Endodermal cell (in vitro differentiated cells): ENCODE measurements around the gene CROCC2. TPM values are rescaled to one million over a fixed set of nuclear protein-coding genes. Genes with fewer than 3 reads are reported as not detected.

Experiments
- DNase-seq: peaks from one replicate; pipeline ENCODE4 v3.0.0-alpha.2; 2017
- H3K27ac ChIP-seq: 2 replicates; pipeline ENCODE4 v1.5.1; 2013; ENCODE audit warnings: mild to moderate bottlenecking, low read depth, low read length, moderate library complexity
- H3K27me3 ChIP-seq: 2 replicates; pipeline ENCODE4 v1.6.1; 2013; ENCODE audit warnings: mild to moderate bottlenecking, low read length, moderate library complexity; ENCODE audit not compliant: insufficient read depth, control insufficient read depth, poor library complexity, severe bottlenecking
- H3K36me3 ChIP-seq: 2 replicates; pipeline ENCODE4 v1.7.0; 2013; ENCODE audit warnings: mild to moderate bottlenecking, low read length, moderate library complexity; ENCODE audit not compliant: control insufficient read depth, insufficient read depth
- H3K4me1 ChIP-seq: one replicate; pipeline ENCODE4 v1.7.0; 2013; ENCODE audit warnings: low read length; ENCODE audit not compliant: control insufficient read depth, insufficient read depth
- H3K4me3 ChIP-seq: 2 replicates; pipeline ENCODE4 v1.5.1; 2013; ENCODE audit warnings: mild to moderate bottlenecking, low read length, moderate library complexity
- H3K9ac ChIP-seq: 2 replicates; pipeline ENCODE4 v1.6.1; 2013; ENCODE audit warnings: mild to moderate bottlenecking, low read length, moderate library complexity; ENCODE audit not compliant: poor library complexity, severe bottlenecking; ENCODE audit errors: extremely low read depth
- H3K9me3 ChIP-seq: 2 replicates; pipeline ENCODE4 v1.6.1; 2013; ENCODE audit warnings: mild to moderate bottlenecking, low read length, moderate library complexity; ENCODE audit not compliant: control insufficient read depth
- H3K27ac Mint-ChIP-seq: 2 replicates; pipeline ENCODE4 v1.8.0; 2020; ENCODE audit warnings: mixed read lengths
- H3K27me3 Mint-ChIP-seq: 2 replicates; pipeline ENCODE4 v1.8.0; 2021; ENCODE audit warnings: mild to moderate bottlenecking, mixed read lengths; ENCODE audit not compliant: insufficient read depth
- H3K36me3 Mint-ChIP-seq: 2 replicates; pipeline ENCODE4 v1.8.0; 2020; ENCODE audit warnings: low read depth, mixed read lengths
- H3K4me1 Mint-ChIP-seq: 2 replicates; pipeline ENCODE4 v1.8.0; 2020; ENCODE audit warnings: mixed read lengths
- H3K4me3 Mint-ChIP-seq: 2 replicates; pipeline ENCODE4 v1.8.0; 2020; ENCODE audit warnings: mild to moderate bottlenecking, moderate library complexity, mixed read lengths
- H3K9me3 Mint-ChIP-seq: 2 replicates; pipeline ENCODE4 v1.8.0; 2020; ENCODE audit warnings: mild to moderate bottlenecking, mixed read lengths
- WGBS, 2 experiments: methylation state at CpG; one replicate each; pipeline versions ENCODE4 v1.1.5 to v1.1.7; 2013; ENCODE audit warnings: missing lambda C conversion rate in 2 of 2, mixed read lengths in 1 of 2; ENCODE audit not compliant: insufficient coverage in 1 of 2, insufficient read length in 1 of 2; 5-methylcytosine and 5-hydroxymethylcytosine counted together
- total RNA-seq, 2 donors: library from RNA; stranded (reverse); fragmentation: NEBNext Ultra II Directional in 1 of 2; extraction: Animal tissue kit (Norgen Biotek cat#: 25700) in 1 of 2; gene quantifications; 2 replicates in 1 of 2; 3 replicates in 1 of 2; pipeline ENCODE4 v1.2.1, GENCODE V29; 2021
- TF ChIP-seq, protein P1 (sequence below): fragments of 200-600 bp; sonication (generic); conservative IDR thresholded peaks from 2 replicates; pipeline ENCODE4 v1.5.0; 2021; ENCODE audit warnings: antibody characterized with exemption, mild to moderate bottlenecking

Gene CROCC2
- total RNA-seq, 2 donors from 2014 or later = not detected

DNA sequence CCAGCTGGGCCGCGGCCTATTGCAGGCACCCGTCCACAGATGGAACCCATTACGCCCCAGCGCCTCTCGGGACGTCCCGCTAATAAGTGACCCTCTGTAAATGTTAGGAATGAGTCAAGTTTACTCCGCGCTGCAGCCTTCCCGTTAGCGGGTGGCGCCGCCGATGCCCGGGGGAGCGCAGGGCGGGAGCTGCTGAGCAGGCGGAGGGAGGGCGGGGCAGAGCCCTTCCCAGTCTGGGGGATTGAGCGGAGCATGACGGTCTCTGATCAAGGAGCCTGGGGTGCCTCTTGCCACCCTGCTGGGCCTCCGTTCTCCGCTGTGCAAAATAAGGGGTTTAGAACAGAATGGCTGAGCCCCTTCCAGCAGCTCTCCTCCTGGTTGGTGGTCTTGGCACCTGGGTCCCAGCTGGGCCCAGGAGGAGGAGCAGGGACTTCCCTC, 10.5 kb downstream of the CROCC2 start:
- Histone ChIP-seq H3K27me3 (peaks cover 19% of the 10 kb centered on the region), H3K4me1 (no peaks in the 10 kb centered on the region), H3K4me3 (no peak overlapping the region), H3K9me3 (no peaks in the 10 kb centered on the region), H3K9ac (no peak overlapping the region), H3K36me3 (no peaks in the 10 kb centered on the region), H3K27ac (no peak overlapping the region)
- no peaks in the 10 kb centered on the region for H3K4me1 Mint-ChIP-seq
- TF ChIP-seq, protein P1, sequence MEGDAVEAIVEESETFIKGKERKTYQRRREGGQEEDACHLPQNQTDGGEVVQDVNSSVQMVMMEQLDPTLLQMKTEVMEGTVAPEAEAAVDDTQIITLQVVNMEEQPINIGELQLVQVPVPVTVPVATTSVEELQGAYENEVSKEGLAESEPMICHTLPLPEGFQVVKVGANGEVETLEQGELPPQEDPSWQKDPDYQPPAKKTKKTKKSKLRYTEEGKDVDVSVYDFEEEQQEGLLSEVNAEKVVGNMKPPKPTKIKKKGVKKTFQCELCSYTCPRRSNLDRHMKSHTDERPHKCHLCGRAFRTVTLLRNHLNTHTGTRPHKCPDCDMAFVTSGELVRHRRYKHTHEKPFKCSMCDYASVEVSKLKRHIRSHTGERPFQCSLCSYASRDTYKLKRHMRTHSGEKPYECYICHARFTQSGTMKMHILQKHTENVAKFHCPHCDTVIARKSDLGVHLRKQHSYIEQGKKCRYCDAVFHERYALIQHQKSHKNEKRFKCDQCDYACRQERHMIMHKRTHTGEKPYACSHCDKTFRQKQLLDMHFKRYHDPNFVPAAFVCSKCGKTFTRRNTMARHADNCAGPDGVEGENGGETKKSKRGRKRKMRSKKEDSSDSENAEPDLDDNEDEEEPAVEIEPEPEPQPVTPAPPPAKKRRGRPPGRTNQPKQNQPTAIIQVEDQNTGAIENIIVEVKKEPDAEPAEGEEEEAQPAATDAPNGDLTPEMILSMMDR = no peak
- DNase-seq = peak; percentile 82
- H3K4me3 Mint-ChIP-seq = peak overlapping the region; percentile 43
- WGBS, 2 experiments = 16 to 23% methylated on average over 14 to 24 of the region's 24 CpGs
- H3K9me3 Mint-ChIP-seq = no peaks in the 10 kb centered on the region
- H3K27ac Mint-ChIP-seq = no peak overlapping the region
- H3K27me3 Mint-ChIP-seq = peaks cover 20% of the 10 kb centered on the region
- H3K36me3 Mint-ChIP-seq = no peaks in the 10 kb centered on the region

DNA sequence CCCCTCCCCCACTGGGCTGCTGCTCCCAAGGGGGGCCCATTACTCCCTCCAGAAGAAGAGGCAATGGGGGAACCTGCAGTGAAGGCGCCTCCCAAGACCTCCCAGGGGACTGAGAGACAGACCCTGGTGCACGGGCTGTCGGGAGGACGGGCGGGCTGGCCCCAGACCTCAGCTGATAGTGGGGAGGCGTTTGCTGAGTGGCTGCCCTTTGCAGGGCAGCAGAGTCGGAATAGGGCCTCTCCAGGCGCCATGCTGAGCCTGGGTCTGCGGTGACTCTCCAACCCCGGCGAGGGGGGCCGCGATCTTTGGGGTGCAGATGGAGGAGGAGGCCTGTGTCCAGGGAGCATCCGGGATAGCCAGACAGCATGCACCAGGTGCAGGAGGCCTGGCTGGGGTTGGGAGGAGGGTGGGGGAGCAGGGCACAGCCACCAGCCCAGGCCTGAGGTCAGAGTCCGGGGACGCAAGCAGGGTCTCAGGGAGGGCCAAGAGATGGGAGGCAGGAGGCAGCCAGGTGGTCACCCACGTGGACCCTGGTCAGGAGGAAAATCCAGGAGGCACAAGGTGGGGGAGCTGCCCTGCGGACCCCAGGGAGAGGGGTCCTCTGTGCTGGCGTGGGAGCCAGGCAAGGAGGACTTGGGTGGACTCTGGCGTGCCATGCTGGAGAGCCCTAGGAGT, 11.0 kb downstream of the CROCC2 start:
- DNase-seq = peak; percentile 47
- Histone ChIP-seq H3K36me3 (no peaks in the 10 kb centered on the region), H3K4me3 (no peak overlapping the region), H3K9ac (no peak overlapping the region), H3K27me3 (peaks cover 14% of the 10 kb centered on the region), H3K27ac (no peak overlapping the region), H3K4me1 (no peaks in the 10 kb centered on the region), H3K9me3 (no peaks in the 10 kb centered on the region)
- WGBS, 2 experiments = 88 to 89% methylated on average over 6 to 20 of the region's 20 CpGs
- no peak overlapping the region for H3K27ac Mint-ChIP-seq
- H3K4me3 Mint-ChIP-seq = peak overlapping the region; percentile 43
- peaks cover 15% of the 10 kb centered on the region for H3K27me3 Mint-ChIP-seq
- no peaks in the 10 kb centered on the region for H3K9me3 Mint-ChIP-seq
- no peaks in the 10 kb centered on the region for H3K4me1 Mint-ChIP-seq
- no peaks in the 10 kb centered on the region for H3K36me3 Mint-ChIP-seq
- TF ChIP-seq, protein P1 = no peak

DNA sequence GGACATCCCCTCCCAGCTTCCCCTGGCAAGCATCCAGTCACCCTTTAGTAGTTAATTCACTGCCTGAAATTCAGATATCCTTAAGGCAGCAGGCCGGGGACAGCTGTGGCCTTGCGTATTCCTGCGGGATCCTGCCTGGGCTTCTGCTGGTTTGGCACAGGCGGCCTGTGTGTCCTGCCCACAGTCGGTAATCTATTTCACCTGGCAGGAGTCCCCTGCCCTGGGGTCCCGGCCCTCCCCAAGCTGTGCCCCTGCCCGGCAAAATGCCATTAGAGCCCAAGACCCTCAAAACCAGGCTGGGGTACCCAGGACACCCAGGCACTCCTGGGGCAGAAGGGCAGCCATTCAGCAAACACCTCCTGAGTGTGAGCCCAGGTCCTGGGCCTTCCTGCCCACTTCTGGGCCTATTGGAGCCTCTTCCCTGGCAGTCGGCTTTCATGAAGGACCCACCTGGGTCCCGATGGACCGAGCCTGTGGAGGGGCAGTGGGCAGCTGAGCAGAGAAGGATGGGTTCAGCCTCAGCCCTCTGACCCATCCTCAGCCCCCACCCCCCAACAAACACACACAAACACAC, 11.6 kb downstream of the CROCC2 start:
- H3K36me3 Mint-ChIP-seq = no peaks in the 10 kb centered on the region
- H3K27ac Mint-ChIP-seq = no peak overlapping the region
- WGBS, 2 experiments = 90 to 93% methylated on average over 7 to 10 of the region's 10 CpGs
- Histone ChIP-seq H3K9ac (no peak overlapping the region), H3K27me3 (peaks cover 11% of the 10 kb centered on the region), H3K4me3 (no peak overlapping the region), H3K27ac (no peak overlapping the region), H3K9me3 (no peaks in the 10 kb centered on the region), H3K4me1 (no peaks in the 10 kb centered on the region), H3K36me3 (no peaks in the 10 kb centered on the region)
- DNase-seq = peak; percentile 50
- no peaks in the 10 kb centered on the region for H3K4me1 Mint-ChIP-seq
- no peak overlapping the region for H3K4me3 Mint-ChIP-seq
- H3K27me3 Mint-ChIP-seq = peaks cover 14% of the 10 kb centered on the region
- H3K9me3 Mint-ChIP-seq = no peaks in the 10 kb centered on the region
- TF ChIP-seq, protein P1 = no peak
